CD4-positive, alpha-beta T cell treated with Interleukin-4 for 1 hour (primary cell): ENCODE data around the gene AURKA.
"Not testable (repeated sequence)": the region's sequence is repeated elsewhere in the genome, so short reads cannot be mapped to it uniquely, and the experiment has no call there.

ENCODE experiments used
- DNase-seq, 2 donors: peaks; one replicate each; pipeline ENCODE4 v3.0.0-alpha.2; 2020 to 2022

Gene AURKA

DNA sequence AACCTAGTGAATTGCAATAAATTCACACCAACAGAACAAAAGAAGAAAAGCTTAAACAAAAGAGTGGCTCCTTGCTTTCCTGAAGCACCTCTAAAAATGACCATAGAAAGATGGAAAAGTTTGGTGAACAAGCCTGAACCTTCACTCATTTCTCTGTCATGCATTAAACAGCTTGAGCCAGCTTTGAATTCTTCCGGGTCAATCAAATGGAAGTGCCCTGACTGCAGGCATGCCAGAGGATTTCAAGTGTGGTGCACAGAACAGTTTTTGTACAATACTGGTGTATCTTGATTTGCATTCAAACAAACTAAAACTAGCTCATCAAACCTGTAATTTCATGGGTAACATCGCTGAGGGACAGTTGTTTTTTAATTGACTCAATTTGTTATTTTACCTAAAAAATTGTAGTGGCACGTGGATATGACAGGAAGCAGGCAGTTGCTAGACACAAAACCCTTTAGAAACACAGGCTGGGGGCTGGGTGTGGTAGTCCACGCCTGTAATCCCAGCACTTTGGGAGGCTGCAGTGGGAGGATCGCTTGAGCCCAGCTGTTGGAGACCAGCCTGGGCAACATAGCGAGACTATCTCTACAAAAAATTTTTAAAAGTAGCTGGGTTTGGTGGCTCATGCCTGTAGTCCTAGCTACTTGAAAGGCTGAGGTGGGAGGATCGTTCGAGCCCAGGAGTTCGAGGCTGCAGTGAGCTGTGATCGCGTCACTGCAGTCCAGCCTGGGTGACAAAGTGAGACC lies 29.1 kb upstream of the AURKA start:
- no peak for DNase-seq

GRCh38 chr20:56420028-56420427 lies 28.0 kb upstream of the AURKA start:
- DNase-seq, result no peak

DNA sequence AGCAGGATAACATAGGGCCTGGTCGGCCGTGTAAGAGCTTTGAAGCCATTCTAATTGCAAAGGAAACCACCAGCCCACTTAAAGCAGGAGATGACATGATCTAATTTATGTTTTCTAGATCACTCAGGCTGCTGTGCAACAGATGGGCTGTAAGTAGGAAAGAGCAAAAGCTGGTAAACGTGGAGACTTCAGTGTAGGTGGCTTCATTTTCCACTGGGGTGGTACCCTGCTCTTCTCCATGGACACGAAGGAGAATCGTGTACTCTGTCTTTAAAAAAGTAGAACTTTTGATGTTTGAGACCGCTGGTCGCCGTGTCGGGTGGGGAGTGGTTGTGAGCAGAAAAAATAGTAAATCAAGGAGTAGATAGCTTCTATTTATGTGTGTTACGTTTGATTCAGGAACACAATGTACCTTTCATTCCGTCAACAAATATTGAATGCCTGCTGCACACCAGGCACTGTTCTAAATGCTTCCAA lies 26.4 kb upstream of the AURKA start:
- DNase-seq, result peak in 1 of 2 donors; percentile 53

DNA sequence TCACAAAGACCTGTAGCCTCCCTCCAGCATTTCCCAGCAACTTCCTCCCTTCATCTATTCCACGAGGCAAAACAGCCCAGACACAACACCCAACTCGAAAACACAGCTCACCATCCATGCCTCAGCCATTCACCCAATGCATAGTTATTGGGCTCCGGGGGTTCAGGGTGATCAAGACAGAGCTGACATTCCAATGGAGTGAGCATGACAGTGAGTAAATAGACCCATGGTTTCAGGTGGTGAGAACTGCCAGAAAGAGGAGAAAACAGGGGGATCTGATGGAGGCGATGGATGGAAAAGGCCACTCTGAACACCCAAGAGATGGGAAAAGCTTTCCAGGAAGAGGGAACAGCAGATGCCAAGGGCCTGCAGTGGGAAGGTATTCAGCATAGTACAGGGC lies 25.9 kb upstream of the AURKA start:
- DNase-seq, result no peak

DNA sequence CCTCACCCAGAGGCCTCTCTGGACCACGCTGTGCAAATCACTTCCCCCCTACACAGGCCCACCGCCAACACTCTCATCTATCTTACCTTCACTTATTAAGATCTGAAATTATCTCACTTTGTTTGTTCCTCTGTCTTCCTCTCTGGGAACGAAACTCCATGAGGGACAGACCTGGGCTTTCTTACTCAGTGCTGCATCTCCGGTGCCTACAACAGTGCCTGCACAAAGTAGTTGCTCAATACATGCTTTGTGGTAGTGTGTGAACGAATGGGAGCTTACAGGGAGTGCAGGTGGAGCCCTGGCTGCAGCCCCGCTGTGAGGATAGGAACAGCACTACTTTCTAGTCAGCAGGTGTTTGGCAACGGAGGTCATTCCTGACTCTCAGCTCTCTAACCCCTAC lies 25.4 kb upstream of the AURKA start:
- no peak for DNase-seq

- DNase-seq, result peak; percentile 39 to 63
These were observed 23.1 kb upstream of the AURKA start for GRCh38 chr20:56414842-56415765.

- no peak for DNase-seq
These were observed 20.9 kb upstream of the AURKA start for GRCh38 chr20:56412949-56413348.

- DNase-seq, result no peak
These were observed 20.4 kb upstream of the AURKA start for GRCh38 chr20:56412473-56412790.

- peak; percentile 49 to 73 for DNase-seq
These were observed 19.9 kb upstream of the AURKA start, which contains the start of gene CASS4 for GRCh38 chr20:56411759-56412472. TSS of gene CASS4 (plus strand) at chr20:56412260. CDS start at chr20:56412459, 199 bp downstream.

DNA sequence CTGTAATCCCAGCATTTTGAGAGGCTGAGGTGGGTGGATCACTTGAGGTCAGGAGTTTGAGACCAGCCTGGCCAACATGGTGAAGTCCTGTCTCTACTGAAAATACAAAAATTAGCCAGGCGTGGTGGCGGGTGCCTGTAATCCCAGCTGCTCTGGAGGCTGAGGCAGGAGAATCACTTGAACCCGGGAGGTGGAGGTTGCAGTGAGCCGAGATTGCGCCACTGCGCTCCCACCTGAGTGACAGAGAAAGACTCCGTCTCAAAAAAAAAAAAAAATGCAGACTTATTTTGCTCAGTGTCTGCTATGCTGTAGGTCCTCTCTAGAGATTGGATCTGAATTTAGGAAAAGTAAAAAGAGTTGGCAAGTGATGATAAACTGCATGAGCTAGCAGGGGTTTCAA lies 19.3 kb upstream of the AURKA start:
- DNase-seq, result not testable (repeated sequence)

DNA sequence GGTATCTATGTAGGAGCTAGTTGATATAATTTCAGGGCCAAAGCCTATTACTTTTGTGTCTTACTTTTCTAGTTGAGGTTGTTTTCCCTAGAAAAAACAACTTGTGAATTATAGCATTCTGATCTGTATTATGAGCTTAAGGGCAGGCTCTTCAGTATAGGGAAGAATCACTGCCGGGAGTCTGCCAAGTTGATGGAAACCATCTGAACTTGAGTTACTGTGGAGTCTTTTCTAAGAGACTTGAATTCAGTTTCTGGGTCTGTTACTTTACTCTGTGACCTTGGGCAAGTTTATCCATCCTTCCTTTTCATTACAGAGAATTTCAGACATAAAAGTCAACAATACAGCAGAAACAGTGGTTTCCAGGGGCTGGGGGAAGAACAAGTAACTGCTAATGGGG lies 17.9 kb upstream of the AURKA start:
- DNase-seq, result no peak

DNA sequence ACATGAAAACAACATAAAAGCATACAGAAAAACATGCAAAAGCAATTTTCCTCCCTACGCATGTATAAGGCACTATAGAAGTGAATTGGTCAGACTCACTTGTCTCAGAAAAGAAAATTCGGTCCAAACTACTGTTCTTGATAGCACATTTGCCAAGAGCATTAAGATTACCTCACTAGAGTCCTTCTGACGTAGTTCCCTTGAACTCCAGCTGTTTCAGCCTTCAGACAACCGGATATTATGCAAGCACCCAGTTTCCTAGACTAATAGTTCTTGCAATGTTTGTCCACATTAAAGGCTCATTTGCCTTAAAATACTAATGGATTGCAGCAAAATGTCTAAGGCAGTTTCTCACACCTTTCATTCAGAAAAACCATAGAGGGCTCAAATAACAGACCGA lies 17.5 kb upstream of the AURKA start:
- peak in 1 of 2 donors; percentile 29 for DNase-seq

GRCh38 chr20:56406910-56407309 lies 14.9 kb upstream of the AURKA start:
- DNase-seq, result no peak

DNA sequence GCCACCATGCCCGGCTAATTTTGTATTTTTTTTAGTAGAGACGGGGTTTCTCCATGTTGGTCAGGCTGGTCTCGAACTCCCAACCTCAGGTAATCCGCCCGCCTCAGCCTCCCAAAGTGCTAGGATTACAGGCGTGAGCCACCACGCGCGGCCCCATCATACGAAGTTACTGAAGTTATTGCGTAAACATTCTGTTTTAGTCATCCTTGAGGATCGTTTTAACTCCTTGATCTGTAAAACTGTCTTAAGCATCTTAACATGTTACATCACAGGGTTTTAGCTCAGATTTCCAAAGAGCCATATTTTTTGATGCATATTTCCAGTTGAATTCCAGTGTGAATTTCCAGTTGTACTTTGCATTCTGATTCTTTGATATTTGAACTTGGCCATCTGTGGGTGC lies 13.3 kb upstream of the AURKA start:
- DNase-seq, result not testable (repeated sequence)

GRCh38 chr20:56403465-56403864 lies 11.4 kb upstream of the AURKA start:
- no peak for DNase-seq

DNA sequence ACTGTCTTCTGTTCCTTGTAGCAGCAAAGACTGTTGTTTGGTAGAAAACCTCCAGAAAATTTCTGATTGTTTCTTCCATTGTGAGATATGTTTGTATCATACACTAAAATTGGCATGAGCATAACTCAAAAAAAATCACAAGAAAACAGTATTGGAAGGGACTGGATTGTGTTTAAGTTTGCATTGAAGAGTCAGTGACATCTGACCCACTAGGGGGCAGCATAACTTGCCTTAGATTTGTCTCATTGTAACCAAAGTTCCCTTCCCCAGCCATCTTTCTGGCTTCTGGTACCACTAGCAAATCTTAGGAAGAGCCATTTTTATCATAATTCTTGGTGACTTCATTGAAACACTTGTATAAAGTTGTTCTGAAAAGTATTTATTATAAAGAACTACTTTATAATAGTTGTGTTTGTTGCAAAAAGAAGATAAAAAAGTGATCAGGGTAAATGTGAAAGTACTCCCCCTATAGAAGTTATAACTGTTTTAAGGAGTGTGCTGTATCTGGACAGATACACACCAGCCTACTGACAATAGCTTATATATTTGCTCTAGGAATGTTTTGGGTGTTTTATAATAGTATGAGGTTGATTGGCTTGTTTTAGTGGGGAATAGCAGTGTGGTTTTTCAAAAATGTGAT lies 8.1 kb upstream of the AURKA start:
- peak; percentile 67 to 82 for DNase-seq

- no peak for DNase-seq
These were observed 3.2 kb upstream of the AURKA start for GRCh38 chr20:56395166-56395565.

DNA sequence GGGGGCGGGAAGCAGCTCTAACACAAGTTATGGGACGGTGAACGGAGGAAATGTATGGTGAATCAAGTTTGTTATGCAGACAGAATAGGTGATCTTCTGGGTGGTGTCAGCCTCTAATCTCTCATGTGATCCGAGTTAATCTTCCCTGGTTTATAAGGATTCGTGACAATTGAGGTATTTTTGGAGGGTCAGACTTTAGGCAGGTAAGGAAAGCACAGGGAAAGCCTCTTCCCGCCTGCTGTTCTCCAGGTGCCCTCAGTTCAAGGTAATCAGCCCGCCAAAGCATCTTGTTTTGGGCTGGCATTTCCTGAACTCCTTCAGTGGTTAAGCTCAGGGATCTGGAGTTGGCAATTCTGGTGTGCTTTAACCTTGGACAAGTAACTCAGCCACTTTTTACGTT lies 1.6 kb upstream of the AURKA start:
- DNase-seq, result no peak

- DNase-seq, result peak in 1 of 2 donors; percentile 58
These were observed 967 bp upstream of the AURKA start for GRCh38 chr20:56392881-56393482.

DNA sequence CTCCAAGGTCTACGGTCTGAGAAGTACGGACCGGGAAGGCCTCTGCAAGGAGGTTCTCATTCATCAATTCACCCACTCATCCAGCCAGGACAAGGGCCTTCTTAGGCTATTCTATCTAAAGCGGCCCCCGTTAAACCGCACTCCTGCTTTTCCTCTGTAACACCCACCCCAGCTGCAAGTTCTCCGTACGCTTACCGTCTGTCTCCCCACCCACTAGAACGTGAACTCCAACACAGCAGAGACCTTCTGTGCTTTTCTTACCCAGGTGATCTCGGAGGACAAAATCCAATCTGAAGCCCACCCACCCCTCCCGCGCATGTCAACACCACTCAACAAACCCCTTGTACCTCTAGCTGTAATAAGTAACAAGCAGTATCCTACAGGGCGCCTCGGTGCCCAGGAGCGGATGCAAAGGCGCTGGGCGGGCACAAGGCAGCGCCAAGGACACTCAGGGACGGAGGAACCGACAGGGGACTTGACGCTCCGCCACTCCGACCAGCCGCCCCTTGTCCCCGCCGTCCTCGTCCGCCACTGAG lies 351 bp downstream of the AURKA start:
- DNase-seq, result no peak

DNA sequence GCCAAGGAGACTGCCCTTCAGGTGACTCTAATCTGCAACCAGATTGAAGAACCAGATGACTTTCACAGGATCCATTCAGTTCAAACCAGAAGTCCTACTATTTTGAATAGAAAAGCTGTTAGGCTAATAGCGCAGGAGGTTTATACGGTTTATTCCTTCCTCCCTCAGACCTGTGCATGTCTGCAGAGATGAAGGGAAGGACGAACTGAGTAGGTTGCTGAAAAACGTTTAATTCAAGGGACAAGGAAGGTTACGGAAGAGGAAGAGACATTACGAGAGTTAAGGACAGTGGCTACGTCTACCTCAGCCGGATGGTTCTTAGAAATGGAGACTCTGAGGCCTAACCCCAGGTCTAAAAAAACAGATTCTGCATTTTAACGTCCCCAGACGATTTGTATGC lies 978 bp downstream of the AURKA start:
- no peak for DNase-seq

DNA sequence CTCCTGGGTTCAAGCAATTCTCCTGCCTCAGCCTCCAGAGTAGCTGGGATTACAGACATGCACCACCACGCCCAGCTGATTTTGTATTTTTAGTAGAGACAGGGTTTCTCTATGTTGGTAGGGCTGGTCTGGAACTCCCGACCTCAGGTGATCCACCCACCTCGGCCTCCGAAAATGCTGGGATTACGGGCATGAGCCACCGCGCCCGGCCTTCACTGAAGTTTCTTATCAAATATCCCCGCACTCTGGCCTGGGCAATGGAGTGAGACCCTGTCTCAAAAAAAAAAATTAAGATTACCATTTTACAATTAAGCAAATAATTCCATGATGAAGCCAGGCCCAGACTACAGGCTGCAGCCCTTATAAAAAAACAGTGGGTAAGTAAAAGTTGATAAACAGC lies 1.6 kb downstream of the AURKA start:
- not testable (repeated sequence) for DNase-seq
